Nephron (organoid): ENCODE results near the gene BEGAIN.

Experiments used
- H3K27ac Mint-ChIP-seq, 3 experiments: 2 replicates each; pipeline ENCODE4 v1.8.0; 2020; ENCODE audit warnings: mixed read lengths in 3 of 3, mild to moderate bottlenecking in 2 of 3, moderate library complexity in 1 of 3
- H3K27me3 Mint-ChIP-seq: 2 replicates; pipeline ENCODE4 v1.8.0; 2021; ENCODE audit warnings: low read depth, mild to moderate bottlenecking, moderate library complexity, mixed read lengths
- H3K36me3 Mint-ChIP-seq: 2 replicates; pipeline ENCODE4 v1.8.0; 2020; ENCODE audit warnings: low read depth, mixed read lengths
- H3K4me1 Mint-ChIP-seq: 2 replicates; pipeline ENCODE4 v1.8.0; 2020; ENCODE audit warnings: mixed read lengths
- H3K4me3 Mint-ChIP-seq, 3 experiments: 2 replicates each; pipeline ENCODE4 v1.8.0; 2020; ENCODE audit warnings: mild to moderate bottlenecking in 3 of 3, mixed read lengths in 3 of 3, moderate library complexity in 2 of 3
- H3K9me3 Mint-ChIP-seq: 2 replicates; pipeline ENCODE4 v1.8.0; 2020; ENCODE audit warnings: mixed read lengths
- CTCF ChIP-seq, 3 experiments: fragments of 200-600 bp; sonication (generic); IDR thresholded peaks; one replicate each; pipeline ENCODE4 v1.5.0; 2021; ENCODE audit warnings: antibody characterized with exemption in 3 of 3; ENCODE audit not compliant: unreplicated experiment in 3 of 3

The BEGAIN gene

DNA sequence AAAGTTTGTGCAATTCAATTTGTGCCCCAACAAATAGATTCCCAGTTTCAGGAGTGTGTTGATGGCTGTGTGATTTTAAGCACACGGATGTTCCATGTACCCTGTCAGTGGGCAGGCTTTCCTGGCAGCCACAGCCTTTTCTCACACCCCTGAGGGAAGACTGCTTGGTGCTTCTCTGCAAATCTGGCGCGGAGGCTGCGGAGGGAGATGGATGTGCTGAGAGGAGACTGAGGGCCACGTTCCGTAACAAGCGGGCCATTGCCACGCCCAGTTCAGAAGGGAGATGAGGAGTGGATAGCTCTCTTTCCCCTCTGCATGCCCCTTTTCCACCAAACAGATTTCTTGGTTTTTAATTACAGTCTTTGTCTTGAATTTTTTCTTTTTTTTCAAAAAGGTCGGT, 89.1 kb downstream of the BEGAIN start:
- no peak overlapping the region for H3K4me3 Mint-ChIP-seq
- peaks cover 3% of the 10 kb centered on the region for H3K36me3 Mint-ChIP-seq
- H3K27me3 Mint-ChIP-seq, result no peaks in the 10 kb centered on the region
- TF ChIP-seq CTCF (IDR thresholded peaks at IDR 0.05; ENCODE audit: unreplicated experiment in 3 of 3), result no peak
- no peaks in the 10 kb centered on the region for H3K4me1 Mint-ChIP-seq
- peaks cover 8% of the 10 kb centered on the region for H3K9me3 Mint-ChIP-seq
- H3K27ac Mint-ChIP-seq, result no peak overlapping the region

GRCh38 chr14:100495917-100496316, 91.3 kb downstream of the BEGAIN start:
- Mint-ChIP-seq H3K36me3 (no peaks in the 10 kb centered on the region), H3K9me3 (peaks cover 4% of the 10 kb centered on the region), H3K4me3 (no peak overlapping the region), H3K4me1 (no peaks in the 10 kb centered on the region), H3K27ac (no peak overlapping the region), H3K27me3 (no peaks in the 10 kb centered on the region)
- TF ChIP-seq CTCF (IDR thresholded peaks at IDR 0.05; ENCODE audit: unreplicated experiment in 3 of 3), result no peak

DNA sequence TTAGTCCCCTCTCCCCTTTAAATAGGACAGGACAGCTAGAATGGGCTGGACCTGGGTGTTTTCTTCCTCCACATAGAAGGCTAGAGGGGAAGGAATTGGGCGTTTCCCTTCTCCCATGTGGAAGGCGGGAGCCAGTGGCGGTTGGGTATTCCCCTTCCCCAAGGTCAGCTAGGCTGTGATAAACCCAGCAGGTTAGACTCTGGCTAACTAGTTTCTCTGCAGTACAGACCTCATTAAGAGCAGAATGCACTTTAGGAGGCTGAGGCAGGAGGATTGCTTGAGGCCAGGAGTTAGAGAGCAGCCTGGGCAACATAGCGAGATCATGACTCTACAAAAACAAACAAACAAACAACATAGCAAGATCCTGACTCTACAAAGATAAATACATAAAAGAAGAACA, 92.6 kb downstream of the BEGAIN start:
- TF ChIP-seq CTCF (IDR thresholded peaks at IDR 0.05; ENCODE audit: unreplicated experiment in 3 of 3), result no peak
- Mint-ChIP-seq H3K36me3 (no peaks in the 10 kb centered on the region), H3K27me3 (no peaks in the 10 kb centered on the region), H3K9me3 (peaks cover 4% of the 10 kb centered on the region), H3K4me3 (no peak overlapping the region), H3K4me1 (no peaks in the 10 kb centered on the region), H3K27ac (no peak overlapping the region)

GRCh38 chr14:100490252-100490651, 97.0 kb downstream of the BEGAIN start:
- H3K4me1 Mint-ChIP-seq, result peaks cover 6% of the 10 kb centered on the region
- H3K27me3 Mint-ChIP-seq, result peaks cover 5% of the 10 kb centered on the region
- H3K27ac Mint-ChIP-seq, result no peak overlapping the region
- peaks cover under 1% of the 10 kb centered on the region for H3K36me3 Mint-ChIP-seq
- no peak for TF ChIP-seq CTCF (IDR thresholded peaks at IDR 0.05; ENCODE audit: unreplicated experiment in 3 of 3)
- H3K4me3 Mint-ChIP-seq, result no peak overlapping the region
- H3K9me3 Mint-ChIP-seq, result no peaks in the 10 kb centered on the region

DNA sequence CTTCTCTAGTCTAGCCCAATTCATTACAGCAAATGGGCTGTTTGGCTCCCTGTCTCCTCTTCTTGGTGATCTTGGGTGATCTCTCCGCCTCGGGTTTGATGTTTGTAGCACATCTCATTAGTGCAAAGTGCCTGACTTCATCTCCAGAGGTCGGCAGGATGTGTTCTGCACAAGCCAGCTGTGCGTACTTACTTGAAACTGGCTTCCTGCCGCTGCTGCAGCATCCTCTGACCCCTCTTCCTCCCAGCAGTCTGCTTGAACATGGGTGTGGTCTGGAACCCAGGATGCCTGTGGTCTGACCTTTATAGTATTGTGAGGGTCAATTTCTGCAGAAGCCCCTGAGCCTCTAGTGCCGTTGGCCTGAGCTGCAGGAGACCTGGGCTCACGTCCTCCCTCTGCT, 99.2 kb downstream of the BEGAIN start:
- peaks cover 6% of the 10 kb centered on the region for H3K4me1 Mint-ChIP-seq
- H3K4me3 Mint-ChIP-seq, result no peak overlapping the region
- TF ChIP-seq CTCF (IDR thresholded peaks at IDR 0.05; ENCODE audit: unreplicated experiment in 3 of 3), result no peak
- H3K9me3 Mint-ChIP-seq, result no peaks in the 10 kb centered on the region
- peaks cover 5% of the 10 kb centered on the region for H3K27me3 Mint-ChIP-seq
- H3K27ac Mint-ChIP-seq, result no peak overlapping the region
- H3K36me3 Mint-ChIP-seq, result peaks cover 3% of the 10 kb centered on the region

DNA sequence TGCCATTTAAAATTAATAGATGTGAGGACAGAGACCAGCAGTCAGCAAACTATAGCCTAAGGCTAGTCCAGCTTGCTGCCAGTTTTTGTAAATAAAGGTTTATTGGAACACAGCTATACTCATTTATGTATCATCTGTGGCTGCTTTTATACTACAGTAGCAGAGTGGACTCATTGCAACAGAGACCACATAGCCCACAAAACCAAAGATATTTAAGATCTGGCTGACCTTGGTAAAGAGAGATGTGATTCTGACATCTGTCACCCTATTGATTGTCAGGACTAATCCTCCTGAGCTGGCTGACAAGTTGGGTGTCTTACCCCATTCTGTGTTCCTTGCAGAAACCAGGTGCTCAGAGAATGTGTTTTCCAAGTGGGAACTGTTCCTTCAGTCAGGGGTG, 99.9 kb downstream of the BEGAIN start:
- H3K27ac Mint-ChIP-seq, result no peak overlapping the region
- H3K27me3 Mint-ChIP-seq, result peaks cover 5% of the 10 kb centered on the region
- no peak for TF ChIP-seq CTCF (IDR thresholded peaks at IDR 0.05; ENCODE audit: unreplicated experiment in 3 of 3)

More for the DNA sequence above, 99.9 kb downstream of the BEGAIN start:
- Mint-ChIP-seq H3K4me3 (no peak overlapping the region), H3K9me3 (no peaks in the 10 kb centered on the region), H3K36me3 (peaks cover 3% of the 10 kb centered on the region), H3K4me1 (peaks cover 6% of the 10 kb centered on the region)
